NT2/D1 (cell line): ENCODE results near the gene GBF1.

Experiments
- SUZ12 ChIP-seq: IDR thresholded peaks from 2 replicates; pipeline ENCODE4 v1.6.1; 2011; ENCODE audit not compliant: insufficient read length, insufficient read depth; ENCODE audit errors: extremely low read depth
- YY1 ChIP-seq: IDR thresholded peaks from 2 replicates; pipeline ENCODE4 v1.6.1; 2011; ENCODE audit not compliant: insufficient read length, insufficient read depth
- ZNF274 ChIP-seq: IDR thresholded peaks from 2 replicates; pipeline ENCODE4 v1.6.1; 2011; ENCODE audit warnings: mild to moderate bottlenecking, low read depth, low read length

GRCh38 chr10:102400076-102400475 lies 154.7 kb downstream of the GBF1 start:
- no peak for TF ChIP-seq YY1
- TF ChIP-seq ZNF274, result no peak
- no peak for TF ChIP-seq SUZ12
